ENCODE results near the gene PELO.

Gene PELO

DNA sequence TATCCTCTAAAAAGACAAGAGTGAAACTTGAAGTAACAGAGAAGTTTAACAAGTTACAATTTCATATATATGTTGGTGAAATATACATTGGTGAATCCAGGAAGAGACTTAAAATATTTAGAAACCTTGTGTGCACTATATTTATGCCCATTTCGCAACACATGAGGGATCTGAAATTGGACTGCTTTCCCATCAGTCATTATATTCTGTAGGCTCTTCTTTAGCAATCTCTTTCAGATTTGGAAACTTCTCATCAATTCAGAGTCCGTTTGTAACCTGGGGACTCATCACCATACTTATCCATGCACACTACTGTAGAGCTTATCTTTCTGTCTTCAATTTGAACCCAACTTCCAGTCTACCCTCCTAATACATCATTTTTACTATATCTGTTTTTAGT lies 2.1 kb downstream of the PELO start:
- DNase-seq (ENCODE audit: low spot score): no peak
- TF ChIP-seq, protein P1, sequence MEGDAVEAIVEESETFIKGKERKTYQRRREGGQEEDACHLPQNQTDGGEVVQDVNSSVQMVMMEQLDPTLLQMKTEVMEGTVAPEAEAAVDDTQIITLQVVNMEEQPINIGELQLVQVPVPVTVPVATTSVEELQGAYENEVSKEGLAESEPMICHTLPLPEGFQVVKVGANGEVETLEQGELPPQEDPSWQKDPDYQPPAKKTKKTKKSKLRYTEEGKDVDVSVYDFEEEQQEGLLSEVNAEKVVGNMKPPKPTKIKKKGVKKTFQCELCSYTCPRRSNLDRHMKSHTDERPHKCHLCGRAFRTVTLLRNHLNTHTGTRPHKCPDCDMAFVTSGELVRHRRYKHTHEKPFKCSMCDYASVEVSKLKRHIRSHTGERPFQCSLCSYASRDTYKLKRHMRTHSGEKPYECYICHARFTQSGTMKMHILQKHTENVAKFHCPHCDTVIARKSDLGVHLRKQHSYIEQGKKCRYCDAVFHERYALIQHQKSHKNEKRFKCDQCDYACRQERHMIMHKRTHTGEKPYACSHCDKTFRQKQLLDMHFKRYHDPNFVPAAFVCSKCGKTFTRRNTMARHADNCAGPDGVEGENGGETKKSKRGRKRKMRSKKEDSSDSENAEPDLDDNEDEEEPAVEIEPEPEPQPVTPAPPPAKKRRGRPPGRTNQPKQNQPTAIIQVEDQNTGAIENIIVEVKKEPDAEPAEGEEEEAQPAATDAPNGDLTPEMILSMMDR (IDR thresholded peaks at IDR 0.05): no peak
- peak overlapping the region; percentile 92 to 97 for H3K27ac ChIP-seq
- peak overlapping the region; percentile 83 for H3K4me3 ChIP-seq

DNA sequence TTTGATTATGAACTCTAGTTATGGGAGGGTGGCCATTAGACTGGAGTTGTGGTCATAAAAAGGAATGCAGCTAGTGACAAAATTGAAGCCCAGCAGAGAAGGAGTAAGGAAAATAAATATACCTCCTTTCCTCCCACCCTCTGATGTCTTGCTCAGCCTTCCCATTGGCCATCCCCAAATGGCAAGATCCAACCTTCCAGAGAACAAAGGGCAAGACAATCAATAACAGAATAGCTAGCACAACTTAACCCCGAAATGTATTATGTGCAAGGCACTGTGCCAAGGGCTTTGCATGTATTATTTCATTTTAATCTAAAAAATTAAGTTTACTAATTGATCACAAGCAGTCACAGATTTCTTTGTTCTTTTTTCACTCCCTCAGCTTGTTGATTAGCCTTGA lies 3.6 kb downstream of the PELO start:
- no peak for DNase-seq (ENCODE audit: low spot score)
- Histone ChIP-seq H3K4me3 (peak overlapping the region; percentile 83), H3K27ac (peak overlapping the region; percentile 92 to 97)
- TF ChIP-seq, protein P1 (IDR thresholded peaks at IDR 0.05): no peak

DNA sequence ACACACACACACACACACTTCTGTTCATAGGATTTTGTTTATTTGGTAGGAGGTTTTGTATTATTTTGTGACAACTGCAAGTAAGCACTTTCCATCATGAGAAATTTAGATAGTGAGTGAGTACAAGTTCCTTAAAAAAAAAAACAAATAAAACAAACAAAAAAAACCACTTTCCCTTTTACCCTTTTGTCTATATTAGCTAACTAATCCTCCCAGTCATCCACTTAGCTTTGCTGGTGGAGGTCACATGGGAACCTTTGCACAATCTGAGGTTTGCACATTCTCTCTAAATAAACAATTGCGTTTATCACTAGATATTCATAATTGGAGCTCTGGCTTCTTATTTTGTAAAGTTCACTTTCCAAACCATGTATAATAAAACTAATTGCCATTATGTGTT lies 6.8 kb downstream of the PELO start:
- no peak overlapping the region for H3K4me3 ChIP-seq
- H3K27ac ChIP-seq: peak overlapping the region; percentile 42 to 87
- TF ChIP-seq, protein P1 (IDR thresholded peaks at IDR 0.05): no peak
- no peak for DNase-seq (ENCODE audit: low spot score)

DNA sequence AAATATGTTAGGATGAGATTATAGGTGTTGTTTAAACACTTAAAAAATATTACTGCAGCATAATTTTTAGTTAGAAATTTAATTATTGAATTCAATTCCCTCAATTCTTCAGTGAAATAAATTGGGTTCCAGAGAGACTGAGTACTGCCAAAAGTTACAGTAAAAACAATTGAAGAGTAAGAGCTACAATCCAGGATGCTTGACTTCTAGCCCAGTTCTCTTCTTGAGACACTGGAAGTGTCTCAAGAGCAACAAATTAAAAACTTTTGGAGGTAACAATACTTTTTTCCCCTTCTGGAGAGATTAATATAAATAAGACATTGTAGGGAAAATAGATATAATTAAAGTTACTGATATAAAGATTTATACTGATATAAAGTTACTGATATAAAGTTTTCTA lies 8.3 kb downstream of the PELO start:
- TF ChIP-seq, protein P1 (IDR thresholded peaks at IDR 0.05): no peak
- peak overlapping the region in 1 of 2 donors; percentile 87 for H3K27ac ChIP-seq
- no peak for DNase-seq (ENCODE audit: low spot score)
- H3K4me3 ChIP-seq: no peak overlapping the region

DNA sequence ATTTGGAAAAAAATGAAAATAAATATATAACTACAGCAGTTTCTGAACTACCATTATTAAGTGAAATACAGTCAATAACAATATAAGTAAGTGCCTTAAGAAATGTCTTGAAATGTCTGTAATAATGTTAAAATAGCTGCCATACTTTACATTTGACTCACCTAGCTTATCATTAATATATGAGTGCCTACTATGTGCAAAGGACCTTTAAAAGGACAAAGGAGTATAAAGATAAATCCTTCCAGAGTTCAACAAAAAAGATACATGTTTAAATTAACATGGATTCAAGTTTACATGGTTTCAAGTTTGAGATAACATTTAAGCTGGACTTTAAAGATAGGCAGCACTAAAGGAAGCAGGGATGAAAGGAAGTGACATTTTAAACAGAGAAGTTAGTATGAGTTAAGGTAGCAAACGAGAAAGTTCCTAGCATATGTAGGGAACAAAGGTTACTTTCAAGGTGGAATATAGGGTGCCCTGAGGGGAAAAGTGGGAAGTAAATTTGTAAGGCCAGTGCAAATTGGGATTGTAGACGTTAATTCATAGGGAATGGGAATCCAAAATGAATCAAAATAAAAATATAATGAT lies 8.9 kb downstream of the PELO start:
- DNase-seq (ENCODE audit: low spot score): no peak
- Histone ChIP-seq H3K4me3 (no peak overlapping the region), H3K27ac (peak overlapping the region; percentile 68 to 87)
- TF ChIP-seq, protein P1 (IDR thresholded peaks at IDR 0.05): no peak

DNA sequence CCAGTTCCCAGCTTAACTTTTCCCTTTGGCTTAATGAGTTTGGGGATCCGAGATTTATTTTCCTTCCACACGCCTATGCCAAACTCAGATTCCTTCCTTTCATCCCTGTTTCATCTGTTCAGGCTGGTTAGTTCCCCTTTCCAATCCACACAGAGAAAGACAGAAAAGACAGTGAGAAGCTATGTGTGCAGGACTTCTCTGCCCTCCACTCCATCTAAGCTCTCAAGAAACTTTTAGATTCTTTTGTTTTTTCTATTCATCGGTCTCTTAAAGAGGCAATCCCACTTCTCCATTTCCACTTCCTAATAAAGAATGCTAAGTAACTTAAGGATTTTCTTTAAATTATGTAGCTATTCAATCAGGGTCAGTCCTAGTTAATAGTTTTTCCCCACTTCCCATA lies 11.2 kb downstream of the PELO start:
- DNase-seq (ENCODE audit: low spot score): no peak
- Histone ChIP-seq H3K4me3 (peak overlapping the region; percentile 77), H3K27ac (peak overlapping the region; percentile 87 to 98)
- TF ChIP-seq, protein P1 (IDR thresholded peaks at IDR 0.05): no peak

DNA sequence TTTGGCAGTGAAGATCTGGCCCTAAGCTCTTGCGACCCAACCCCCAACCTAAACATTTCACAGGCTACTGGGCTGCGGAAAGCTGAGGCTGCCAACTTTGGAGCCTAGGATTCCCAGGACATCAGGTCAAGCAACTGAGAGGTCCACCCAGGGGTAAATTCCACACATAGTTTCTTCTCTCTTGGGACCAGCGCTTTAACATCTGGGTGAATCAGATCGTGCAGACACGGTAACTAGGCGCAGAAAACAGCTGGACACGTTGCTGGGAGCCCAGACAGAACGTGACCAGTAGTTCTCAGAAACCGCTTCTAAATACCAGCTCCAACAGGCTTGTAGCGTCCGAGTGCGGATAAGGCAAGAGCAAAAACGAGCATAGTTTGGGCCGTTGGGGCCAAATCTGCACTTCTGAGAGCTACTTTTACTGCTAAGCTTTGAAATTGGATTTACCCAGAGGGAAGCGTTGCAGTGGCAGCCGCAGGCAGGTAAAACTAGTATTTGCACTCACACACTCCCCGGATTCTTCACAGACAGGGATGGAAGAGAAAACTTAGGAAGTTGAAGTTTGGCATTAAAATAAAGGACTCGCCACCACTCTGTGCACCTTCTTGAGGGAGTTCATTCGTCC lies 11.8 kb downstream of the PELO start:
- Histone ChIP-seq H3K4me3 (peak overlapping the region; percentile 77), H3K27ac (peak overlapping the region; percentile 87 to 98)
- TF ChIP-seq, protein P1 (IDR thresholded peaks at IDR 0.05): no peak
- peak; percentile 85 for DNase-seq (ENCODE audit: low spot score)
